ENCODE measurements around the gene TMUB1.

TMUB1 gene

DNA sequence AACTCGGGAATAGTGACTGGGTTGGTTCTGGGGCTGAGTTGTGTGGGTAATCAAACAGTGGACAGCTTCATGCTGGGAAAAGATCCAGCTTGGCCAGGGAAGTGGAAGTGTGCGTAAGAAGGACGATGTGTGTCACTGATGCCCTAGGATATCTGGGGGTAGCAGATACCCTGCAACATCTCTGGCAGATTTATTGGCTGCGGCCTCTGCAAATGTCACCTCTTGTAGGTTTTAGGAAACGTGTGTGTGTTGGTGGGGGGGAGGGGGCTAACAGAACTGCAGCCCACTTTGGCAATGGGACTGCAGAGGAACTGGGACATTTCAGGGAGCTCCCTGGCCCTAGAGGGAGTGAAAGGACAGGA lies 2.0 kb upstream of the TMUB1 start:
- no peak for DNase-seq (ENCODE audit: low spot score)

- DNase-seq (ENCODE audit: low spot score), result no peak
Observed at GRCh38 chr7:151083824-151084160, 499 bp upstream of the TMUB1 start.

DNA sequence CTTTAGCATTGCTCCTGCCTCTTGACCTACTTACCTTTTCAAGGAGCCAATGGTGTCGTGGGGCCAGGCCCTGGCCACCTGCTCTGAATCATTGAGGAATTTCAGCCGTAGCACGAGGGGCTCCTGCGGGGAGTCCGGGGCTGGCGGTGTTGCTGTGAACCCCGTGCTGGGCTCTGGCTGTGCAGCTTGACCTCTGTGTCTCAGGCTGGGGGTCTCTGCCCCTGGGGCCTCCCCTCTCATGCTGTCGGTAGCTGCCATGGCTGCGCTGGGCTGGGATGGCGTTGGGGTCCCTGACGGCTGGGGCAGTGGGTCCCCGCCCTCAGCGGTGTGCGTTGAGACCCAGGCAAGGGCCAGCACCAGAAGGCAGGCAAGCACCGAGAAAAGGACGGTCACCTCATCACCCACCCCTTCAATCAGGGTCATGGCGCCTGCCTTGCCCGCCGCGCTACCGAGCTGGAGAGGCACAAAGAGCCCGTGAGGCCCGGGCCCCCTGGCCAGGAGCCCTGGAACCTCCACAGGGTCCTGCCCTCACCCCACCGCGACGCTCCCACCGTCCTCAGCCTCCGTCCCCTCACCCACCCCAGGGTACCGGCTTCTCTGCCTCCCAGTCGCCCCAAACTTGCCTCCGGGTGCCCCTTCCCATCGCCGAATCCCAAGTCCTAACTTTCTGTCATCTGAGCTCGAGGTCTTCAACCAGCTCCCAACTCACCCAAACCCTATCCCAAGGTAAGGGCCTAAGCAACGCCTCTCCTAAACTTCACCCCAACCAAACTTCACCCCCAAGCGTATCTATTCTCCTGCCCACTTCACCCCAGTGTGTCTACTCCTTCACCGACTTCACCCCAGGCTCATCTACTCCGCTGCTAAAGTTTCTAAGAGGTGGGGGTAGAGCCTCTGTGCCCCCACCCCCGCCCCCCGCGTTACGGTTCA lies 887 bp downstream of the TMUB1 start:
- no peak for DNase-seq (ENCODE audit: low spot score)

- no peak for DNase-seq (ENCODE audit: low spot score)
Observed at GRCh38 chr7:151081170-151082101, 1.9 kb downstream of the TMUB1 start.

- DNase-seq (ENCODE audit: low spot score), result peak; percentile 92
Observed at GRCh38 chr7:151080522-151081169, 2.6 kb downstream of the TMUB1 start, which contains the start of gene FASTK. FASTK (minus strand) TSS chr7:151080809; CDS start chr7:151080766, 43 bp downstream.

DNA sequence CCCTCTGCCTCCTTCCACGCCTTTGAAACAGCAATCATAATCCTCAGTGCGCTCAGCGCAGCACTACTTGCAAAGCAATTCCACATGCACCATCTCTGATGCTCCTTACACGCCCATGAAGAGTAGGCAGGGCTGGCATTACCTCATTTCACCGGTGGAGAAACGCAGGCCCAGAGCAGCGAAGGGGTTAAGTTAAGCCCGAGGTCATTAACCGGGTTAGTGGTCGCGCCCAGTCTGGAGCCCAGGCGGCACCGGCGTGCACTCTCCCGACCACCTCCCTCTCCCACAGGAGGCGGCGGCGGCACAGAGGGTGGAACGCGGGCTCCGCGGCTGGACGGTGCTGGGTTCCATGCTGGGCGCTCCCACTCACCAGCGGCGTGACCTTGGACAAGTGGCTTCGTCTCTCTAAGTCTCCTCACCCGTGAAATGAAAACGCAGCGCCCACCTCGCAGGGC lies 3.2 kb downstream of the TMUB1 start:
- DNase-seq (ENCODE audit: low spot score), result no peak

DNA sequence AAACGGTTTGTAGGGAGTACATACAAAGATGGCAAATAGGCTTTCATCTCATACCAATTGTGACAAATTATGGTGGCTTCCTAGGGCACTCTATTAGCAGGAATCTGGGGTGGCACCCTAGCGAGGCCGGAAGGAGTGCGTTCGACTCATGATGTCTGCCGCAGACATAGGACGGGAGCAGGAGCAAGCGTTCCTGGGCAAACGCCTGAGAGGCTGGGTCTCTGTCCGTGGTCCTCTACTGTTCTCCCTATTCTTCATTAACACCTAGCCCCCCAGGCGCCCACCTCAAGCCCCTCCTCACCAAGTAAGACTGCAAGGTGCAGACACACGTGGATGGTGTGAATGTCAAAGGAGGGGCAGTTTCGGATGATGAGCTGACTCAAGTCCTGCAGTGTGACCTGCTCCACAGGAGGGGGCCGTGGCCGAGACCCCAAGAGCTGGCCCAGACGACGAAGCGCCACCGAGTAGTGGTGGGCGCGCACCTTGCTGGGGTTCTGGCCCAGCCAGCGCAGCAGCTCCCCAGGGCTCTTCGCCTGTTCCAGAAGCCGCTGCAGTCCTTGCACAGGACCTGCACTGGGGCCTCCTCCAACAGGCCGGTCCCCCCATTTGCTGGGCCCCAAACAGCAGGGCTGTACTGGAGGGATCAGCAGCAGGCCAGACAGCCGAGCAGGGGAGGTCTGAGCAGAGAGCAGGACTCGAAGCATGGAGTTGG lies 3.9 kb downstream of the TMUB1 start:
- DNase-seq (ENCODE audit: low spot score), result no peak

- no peak for DNase-seq (ENCODE audit: low spot score)
Observed at GRCh38 chr7:151078233-151079040, 4.9 kb downstream of the TMUB1 start.

- no peak for DNase-seq (ENCODE audit: low spot score)
Observed at GRCh38 chr7:151077705-151078232, 5.5 kb downstream of the TMUB1 start.

DNA sequence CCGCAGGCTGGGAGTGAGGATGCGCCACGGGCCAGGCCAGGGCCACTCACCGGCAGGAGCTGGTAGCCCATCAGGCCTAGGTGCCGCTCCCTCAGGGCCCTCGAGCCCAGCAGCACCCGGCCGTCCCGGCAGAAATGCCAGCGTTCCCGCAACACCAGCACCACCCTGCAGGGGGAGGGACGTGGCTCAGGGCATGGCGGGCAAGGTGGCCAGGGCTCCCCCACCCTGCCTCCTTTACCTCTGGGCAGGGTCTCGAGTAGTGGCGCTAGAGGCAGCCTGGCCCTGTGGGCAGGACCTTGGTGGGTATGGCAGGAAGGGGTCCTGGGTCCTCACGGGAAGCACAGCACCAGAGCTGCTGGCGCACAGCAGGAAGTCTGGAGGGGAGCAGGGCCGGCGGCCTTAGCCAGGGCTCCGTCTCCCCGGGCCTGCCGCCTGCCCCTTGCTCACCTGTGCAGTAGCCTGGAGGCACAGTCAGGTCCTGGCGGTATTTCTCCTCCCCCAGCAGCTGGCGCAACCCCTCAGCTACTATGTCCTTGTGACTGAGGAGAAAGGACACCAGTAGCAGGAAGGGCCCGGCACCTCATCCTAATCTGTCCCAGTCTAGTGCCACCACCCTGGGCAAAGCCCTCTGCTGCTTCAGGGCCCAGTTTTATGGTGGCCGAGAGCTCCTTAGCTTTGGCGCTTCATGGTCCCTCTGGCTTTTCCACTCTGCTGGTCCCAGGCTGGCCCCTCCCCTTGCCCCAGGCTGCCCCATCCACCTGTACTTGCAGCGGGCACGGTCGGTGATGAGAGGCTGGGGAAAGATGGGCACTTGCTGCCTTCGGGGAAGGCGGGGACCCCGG lies 6.2 kb downstream of the TMUB1 start:
- DNase-seq (ENCODE audit: low spot score), result no peak

DNA sequence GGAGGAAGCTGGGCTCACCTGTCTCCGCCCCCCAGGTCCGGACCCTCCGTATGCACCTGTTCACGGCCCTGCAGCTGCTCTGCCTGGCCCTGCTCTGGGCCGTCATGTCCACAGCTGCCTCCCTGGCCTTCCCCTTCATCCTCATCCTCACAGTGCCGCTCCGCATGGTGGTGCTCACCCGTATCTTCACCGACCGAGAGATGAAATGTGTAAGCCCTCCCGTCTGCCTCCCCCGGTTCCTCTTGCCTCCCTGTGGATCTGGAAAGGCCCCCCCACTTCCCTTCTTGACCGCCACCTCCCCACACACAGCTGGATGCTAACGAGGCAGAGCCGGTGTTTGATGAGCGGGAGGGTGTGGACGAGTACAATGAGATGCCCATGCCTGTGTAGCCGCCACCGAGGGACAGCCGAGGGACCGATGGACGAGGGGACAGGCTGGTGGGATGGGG lies 7.3 kb downstream of the TMUB1 start:
- DNase-seq (ENCODE audit: low spot score), result no peak

GRCh38 chr7:151075662-151075971 lies 7.7 kb downstream of the TMUB1 start:
- no peak for DNase-seq (ENCODE audit: low spot score)

GRCh38 chr7:151074817-151075661 lies 8.3 kb downstream of the TMUB1 start:
- no peak for DNase-seq (ENCODE audit: low spot score)

GRCh38 chr7:151073990-151074389 lies 9.3 kb downstream of the TMUB1 start:
- DNase-seq (ENCODE audit: low spot score), result no peak

- DNase-seq (ENCODE audit: low spot score), result no peak
Observed at GRCh38 chr7:151071032-151071866, 12.0 kb downstream of the TMUB1 start.

GRCh38 chr7:151070574-151070960 lies 12.7 kb downstream of the TMUB1 start:
- no peak for DNase-seq (ENCODE audit: low spot score)

- no peak for DNase-seq (ENCODE audit: low spot score)
Observed at GRCh38 chr7:151069841-151070573, 13.3 kb downstream of the TMUB1 start.

Data from activated CD4-positive, alpha-beta T cell treated with anti-CD3 and anti-CD28 coated beads, Interleukin-2, Interleukin-4, amounts not matched to agents 100 ng/mL and 50 ng/mL, durations not matched to agents 16 hours and 8 hours (primary cell).